ENCODE data around the gene GABRR3. TPM values are rescaled to one million over a fixed set of nuclear protein-coding genes. Genes with fewer than 3 reads are reported as not detected.

Gene GABRR3
- under 1 TPM in 1 of 3 donors, not detected in 2; 0.04 TPM for polyA plus RNA-seq (ENCODE audit: insufficient read length in 3 of 3)

DNA sequence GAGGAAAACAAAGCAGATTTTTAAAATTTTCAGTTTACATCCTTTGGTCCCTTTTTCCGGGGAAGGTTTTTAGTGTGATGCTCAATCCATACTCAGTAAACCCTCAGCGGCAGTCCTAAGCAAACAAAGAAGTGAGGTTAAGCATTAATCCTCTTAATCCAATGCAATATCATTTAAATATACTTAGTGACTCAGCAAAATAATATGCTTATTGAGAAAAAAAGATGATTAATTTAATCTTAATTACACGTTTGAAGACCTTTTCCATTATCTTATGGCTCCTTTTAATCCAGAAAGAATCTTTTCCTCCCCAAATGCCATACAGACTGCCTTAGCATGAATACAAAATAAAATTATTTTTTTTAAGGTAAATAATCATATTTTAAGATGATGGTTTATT lies at the start of gene GABRR3:
TSS of gene GABRR3 (minus strand) at position 108 of the 400 bp plus-strand sequence. CDS start 328 bp downstream, outside the sequence.
- no peak for DNase-seq (ENCODE audit: low read depth in 3 of 3, low spot score in 2 of 3)

GRCh38 chr3:98073486-98073885 lies 38.4 kb upstream of the GABRR3 start:
- DNase-seq (ENCODE audit: low read depth in 3 of 3, low spot score in 2 of 3) = no peak

DNA sequence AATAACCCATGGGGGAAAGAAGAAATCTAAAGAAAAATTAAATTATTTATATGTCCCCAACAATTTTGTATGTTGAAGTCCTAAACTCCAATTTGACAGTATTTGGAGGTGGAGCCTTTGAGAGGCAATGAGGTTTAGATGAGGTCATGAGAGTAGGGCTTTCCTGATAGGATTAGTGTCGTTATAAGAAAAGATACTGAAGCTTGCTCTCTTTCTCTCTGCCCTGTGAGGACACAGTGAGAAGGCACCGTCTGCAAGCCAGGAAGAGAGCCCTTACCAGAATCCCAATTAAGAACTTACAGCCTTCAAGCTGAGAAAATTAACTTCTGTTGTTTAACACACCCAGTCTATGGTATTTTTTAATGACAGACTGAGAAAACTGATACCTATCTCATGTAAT lies 35.7 kb upstream of the GABRR3 start:
- DNase-seq (ENCODE audit: low read depth in 3 of 3, low spot score in 2 of 3) = no peak

- no peak for DNase-seq (ENCODE audit: low read depth in 3 of 3, low spot score in 2 of 3)
These were observed 33.7 kb upstream of the GABRR3 start for GRCh38 chr3:98068824-98069223.

DNA sequence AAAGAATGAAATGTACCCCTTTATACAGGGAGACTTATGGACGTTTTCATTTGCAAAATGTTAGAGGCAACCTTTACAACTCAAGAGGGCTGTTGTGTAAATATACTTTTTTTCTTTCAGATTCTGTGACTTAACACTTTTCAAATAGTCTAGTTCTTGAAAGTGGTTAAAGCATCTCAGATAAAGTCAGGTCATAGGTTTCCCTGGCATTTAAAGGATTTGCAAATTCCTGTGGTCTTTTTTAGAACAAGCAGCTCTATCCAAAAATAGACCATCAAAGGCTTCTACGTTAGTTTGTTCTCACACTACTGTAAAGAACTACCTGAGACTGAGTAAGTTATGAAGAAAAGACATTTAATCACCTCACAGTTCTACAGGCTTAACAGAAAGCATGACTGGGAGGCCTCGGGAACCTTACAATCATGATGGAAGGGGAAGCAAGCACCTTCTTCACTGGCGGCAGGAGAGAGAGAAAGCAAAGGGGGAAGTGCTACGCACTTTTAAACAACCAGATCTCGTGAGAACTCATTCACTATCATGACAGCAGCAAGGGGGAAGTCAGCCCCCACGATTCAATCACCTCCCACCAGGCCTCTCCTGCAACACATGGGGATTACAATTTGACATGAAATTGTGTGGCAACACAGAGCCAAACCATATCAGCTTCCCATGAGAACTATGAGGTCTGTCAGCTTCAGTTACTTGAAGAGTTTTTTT lies 23.3 kb upstream of the GABRR3 start:
- DNase-seq (ENCODE audit: low read depth in 3 of 3, low spot score in 2 of 3) = no peak

DNA sequence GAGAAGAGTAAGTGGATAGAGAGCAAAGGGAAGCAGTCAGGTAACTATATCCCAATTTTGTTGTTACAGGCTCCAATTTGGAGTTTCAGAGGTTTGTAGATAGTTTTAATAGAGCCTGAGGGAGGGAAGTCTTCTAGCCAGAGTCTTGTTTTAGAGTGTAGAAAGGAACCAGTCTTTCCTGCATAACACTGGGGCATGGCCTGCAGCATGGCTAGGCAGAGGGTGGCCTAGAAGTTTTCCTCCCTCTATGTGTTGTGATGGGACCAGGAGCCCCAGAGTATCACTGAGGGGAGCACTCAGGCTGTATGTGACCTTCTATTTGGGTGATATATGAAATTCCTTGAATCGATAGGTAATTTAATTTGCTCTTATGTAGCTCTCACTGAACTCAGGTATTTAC lies 22.5 kb upstream of the GABRR3 start:
- DNase-seq (ENCODE audit: low read depth in 3 of 3, low spot score in 2 of 3) = no peak

DNA sequence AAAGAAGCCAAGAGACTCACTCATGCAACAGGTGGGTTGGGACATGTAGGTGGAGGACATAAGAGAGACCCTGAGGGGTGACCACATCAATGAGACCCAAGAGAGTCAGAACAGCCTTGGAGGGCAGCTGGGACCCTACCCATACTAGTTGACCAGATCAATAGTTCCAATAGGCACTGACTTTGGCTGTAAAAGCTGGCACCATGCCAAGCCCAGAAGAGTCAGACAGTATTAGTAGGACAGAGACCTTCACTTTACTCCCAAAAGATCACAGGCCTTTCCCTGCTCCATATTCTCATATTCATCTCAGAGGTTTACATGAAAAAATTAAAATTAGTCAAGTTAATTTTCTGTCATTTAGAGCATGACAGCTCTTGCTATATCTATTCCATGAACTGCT lies 20.9 kb upstream of the GABRR3 start:
- no peak for DNase-seq (ENCODE audit: low read depth in 3 of 3, low spot score in 2 of 3)

- no peak for DNase-seq (ENCODE audit: low read depth in 3 of 3, low spot score in 2 of 3)
These were observed 14.2 kb upstream of the GABRR3 start for GRCh38 chr3:98049271-98049670.

GRCh38 chr3:98048586-98048985 lies 13.5 kb upstream of the GABRR3 start:
- no peak for DNase-seq (ENCODE audit: low read depth in 3 of 3, low spot score in 2 of 3)

DNA sequence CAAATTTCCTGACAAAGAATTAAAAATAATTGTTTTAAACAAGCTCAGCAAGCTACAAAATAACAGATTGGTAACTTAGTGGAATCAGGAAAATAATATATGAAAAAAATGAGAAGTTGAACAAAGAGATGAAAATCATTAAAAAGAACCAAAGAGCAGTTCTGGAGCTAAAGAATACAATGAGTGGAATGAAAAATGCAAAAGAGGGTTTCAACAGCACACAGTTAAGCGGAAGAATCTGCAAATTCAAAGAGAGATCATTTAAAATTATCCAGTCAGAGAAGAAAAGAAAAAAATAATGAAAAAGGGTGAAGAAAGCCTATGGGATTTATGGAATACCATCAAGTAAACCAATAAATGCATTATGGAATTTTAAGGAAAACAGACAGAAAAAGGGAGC lies 6.2 kb upstream of the GABRR3 start:
- DNase-seq (ENCODE audit: low read depth in 3 of 3, low spot score in 2 of 3) = no peak

GRCh38 chr3:98039322-98040024 lies 4.4 kb upstream of the GABRR3 start:
- DNase-seq (ENCODE audit: low read depth in 3 of 3, low spot score in 2 of 3) = peak; percentile 72 to 87 (median 80)

GRCh38 chr3:98038876-98039275 lies 3.8 kb upstream of the GABRR3 start:
- DNase-seq (ENCODE audit: low read depth in 3 of 3, low spot score in 2 of 3) = no peak

DNA sequence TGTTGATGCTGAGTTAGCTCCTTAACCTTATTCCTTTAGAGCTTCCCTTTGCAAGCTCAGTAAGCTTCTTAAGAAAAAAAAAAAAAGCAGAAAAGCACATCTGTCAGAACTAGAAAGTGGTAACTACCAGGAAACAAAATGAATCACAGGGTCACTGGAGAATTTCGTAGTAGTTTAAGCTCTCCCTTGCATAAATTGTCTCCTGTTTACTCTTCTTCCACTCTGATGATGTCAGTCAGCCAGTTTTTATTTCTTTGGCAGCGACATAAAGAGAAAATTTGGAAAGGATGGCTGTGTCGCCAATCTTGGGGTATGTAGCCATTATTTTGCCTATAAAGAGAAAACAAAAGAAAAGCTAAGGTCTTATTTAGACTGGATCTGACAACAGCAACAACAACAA lies 3.2 kb upstream of the GABRR3 start:
- no peak for DNase-seq (ENCODE audit: low read depth in 3 of 3, low spot score in 2 of 3)

GRCh38 chr3:98034486-98034885 lies 629 bp downstream of the GABRR3 start:
- no peak for DNase-seq (ENCODE audit: low read depth in 3 of 3, low spot score in 2 of 3)

DNA sequence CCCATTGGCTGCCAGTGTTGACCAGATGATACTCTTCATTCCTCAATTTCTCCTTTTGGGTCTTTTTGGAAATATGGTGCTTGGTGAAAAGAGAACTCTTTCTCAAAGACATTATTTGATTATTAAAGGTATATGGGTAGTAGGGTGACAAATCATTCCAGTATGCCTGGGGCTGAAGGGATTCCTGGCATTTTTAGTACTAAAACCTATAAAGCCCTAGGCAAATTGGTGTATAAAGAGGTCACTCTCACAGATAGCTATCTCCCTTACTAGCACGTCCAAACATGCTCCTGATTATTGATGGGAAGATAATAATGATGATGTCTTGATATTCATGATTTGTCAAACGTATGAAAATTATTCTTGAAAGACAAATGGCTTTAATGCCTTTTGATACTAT lies 1.1 kb downstream of the GABRR3 start:
- DNase-seq (ENCODE audit: low read depth in 3 of 3, low spot score in 2 of 3) = no peak

DNA sequence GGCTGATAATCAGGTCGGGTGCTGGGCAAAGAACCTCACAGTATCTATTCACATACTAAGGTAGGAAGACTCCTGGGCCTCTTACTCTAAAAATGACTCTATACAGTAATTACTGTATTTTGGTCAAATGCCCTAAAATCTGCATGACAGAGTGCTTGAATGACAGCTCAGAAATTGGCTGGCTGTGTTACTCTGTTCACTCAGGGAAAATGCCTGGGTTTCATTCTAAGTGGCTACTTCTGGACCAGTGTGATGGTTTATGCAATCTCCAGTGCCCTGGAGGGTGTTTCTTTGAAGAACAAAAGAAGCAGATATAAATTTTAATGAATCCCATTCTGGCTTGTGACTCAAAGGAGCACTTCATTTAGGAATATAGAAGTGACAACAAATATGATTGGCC lies 2.2 kb downstream of the GABRR3 start:
- DNase-seq (ENCODE audit: low read depth in 3 of 3, low spot score in 2 of 3) = no peak

DNA sequence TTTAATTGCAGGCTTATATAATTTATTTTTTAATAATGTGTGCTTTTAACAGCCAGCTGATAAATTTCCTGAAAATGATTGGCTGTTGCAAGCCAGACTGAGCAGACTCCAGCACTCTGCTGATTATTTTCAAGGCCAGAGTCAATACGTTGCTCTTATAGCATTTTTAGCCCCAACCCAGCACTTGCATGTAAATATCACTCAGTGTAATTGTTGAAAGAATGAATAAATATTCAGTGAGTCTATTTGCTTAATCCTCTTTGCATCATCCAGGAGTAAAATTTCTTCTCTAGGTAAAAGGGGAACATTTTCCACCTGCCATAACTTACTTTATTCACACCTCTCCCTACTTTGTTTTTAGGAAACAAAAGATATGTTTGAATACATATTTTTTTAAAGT lies 2.9 kb downstream of the GABRR3 start:
- DNase-seq (ENCODE audit: low read depth in 3 of 3, low spot score in 2 of 3) = no peak

GRCh38 chr3:98029083-98029482 lies 6.0 kb downstream of the GABRR3 start:
- DNase-seq (ENCODE audit: low read depth in 3 of 3, low spot score in 2 of 3) = no peak

GRCh38 chr3:98027085-98027446 lies 8.0 kb downstream of the GABRR3 start:
- no peak for DNase-seq (ENCODE audit: low read depth in 3 of 3, low spot score in 2 of 3)

- no peak for DNase-seq (ENCODE audit: low read depth in 3 of 3, low spot score in 2 of 3)
These were observed 8.6 kb downstream of the GABRR3 start for GRCh38 chr3:98026425-98027084.

DNA sequence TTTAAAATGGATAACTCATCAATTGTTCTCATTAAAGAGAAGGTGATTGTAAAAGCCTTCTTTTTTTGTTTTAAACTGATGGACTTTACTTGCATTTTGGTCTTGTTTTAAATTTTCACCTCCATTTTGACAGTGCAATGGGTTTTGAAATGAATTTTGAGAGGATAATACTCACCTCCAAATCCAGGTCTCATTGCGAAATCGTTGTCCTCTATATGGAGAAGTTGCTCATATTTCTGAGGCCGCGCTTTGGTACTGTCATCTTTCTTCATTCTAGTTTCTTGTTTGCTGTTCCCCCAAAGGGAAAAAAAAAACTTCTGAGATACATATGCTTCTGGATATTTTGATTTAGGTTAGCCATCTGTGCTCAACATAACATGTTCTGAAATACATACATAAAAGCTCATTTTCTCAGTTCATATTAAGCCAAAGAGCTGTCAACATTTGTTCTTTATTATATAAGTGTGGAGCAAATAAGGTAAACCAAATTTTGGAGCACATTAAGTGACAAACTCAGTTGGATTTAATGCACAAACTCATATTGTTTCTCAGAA lies 9.6 kb downstream of the GABRR3 start:
- DNase-seq (ENCODE audit: low read depth in 3 of 3, low spot score in 2 of 3) = no peak

Measured in right renal cortex interstitium (tissue), 3 donors.